Pancreas (tissue), 10 donors: ENCODE measurements around the gene SH2D2A. TPM values are rescaled to one million over a fixed set of nuclear protein-coding genes. Genes with fewer than 3 reads are reported as not detected.

Experiments
- ATAC-seq, 4 donors: fragments of 200-7000 bp; cut with Tn5 transposase; one replicate each; pipeline versions ENCODE4 v1.8.0 to v1.9.1; 2020; ENCODE audit warnings: mild to moderate bottlenecking in 4 of 4, moderate library complexity in 4 of 4
- DNase-seq, 6 donors: peaks; one replicate each; pipeline ENCODE4 v3.0.0-alpha.2; 2020
- FAIRE-seq: peaks from 2 replicates; lab custom pipeline; 2012; peaks lifted over from hg19 to GRCh38; lab: Jason Lieb, UNC
- H3K27ac ChIP-seq, 4 donors: fragments of 200-600 bp; sonication (generic); 1 replicate in 3 of 4; 2 replicates in 1 of 4; pipeline versions ENCODE4 v1.5.0 to v1.8.0; 2020
- H3K27me3 ChIP-seq, 4 donors: fragments of 200-600 bp; one replicate each; pipeline ENCODE4 v1.8.0; 2021
- H3K36me3 ChIP-seq, 3 donors: fragments of 200-600 bp; sonication (generic) in 1 of 3; one replicate each; pipeline versions ENCODE4 v1.5.0 to v1.8.0; 2020 to 2021
- H3K4me1 ChIP-seq, 3 donors: fragments of 200-600 bp; one replicate each; pipeline ENCODE4 v1.8.0; 2021
- H3K4me3 ChIP-seq, 4 donors: fragments of 200-600 bp; sonication (generic) in 2 of 4; one replicate each; pipeline versions ENCODE4 v1.5.0 to v1.8.0; 2020 to 2021
- H3K9me3 ChIP-seq, 4 donors: fragments of 200-600 bp; one replicate each; pipeline ENCODE4 v1.8.0; 2021
- WGBS, 2 donors: extraction: QIAGEN DNeasy Blood & Tissue Kit; methylation state at CpG; one replicate each; pipeline ENCODE4 v1.1.7; 2013; 5-methylcytosine and 5-hydroxymethylcytosine counted together
- intact Hi-C, 3 donors: fragments of 100-400 bp; cut with DNase I; formaldehyde crosslinking; loops; one replicate each; pipeline versions ENCODE4 v1.11.1 to v1.14.2; 2022
- polyA plus RNA-seq, 2 donors: library from polyadenylated mRNA; stranded (reverse); fragments of 200-250 nt; gene quantifications; one replicate each; pipeline ENCODE4 v1.2.3, GENCODE V29; 2013
- total RNA-seq, 6 donors: library from RNA; stranded (reverse); fragmentation: NEBNext Ultra II Directional in 4 of 6; extraction: Animal tissue kit (Norgen Biotek cat#: 25700) in 4 of 6; gene quantifications; one replicate each; pipeline versions ENCODE4 v1.2.1 to v1.2.4, GENCODE V29; 2021 to 2023
- TF ChIP-seq, protein P1 (sequence below), 4 donors: fragments of 200-600 bp; sonication (generic) in 3 of 4; IDR thresholded peaks; one replicate each; pipeline versions ENCODE4 v1.5.0 to v1.8.0; 2021; ENCODE audit warnings: antibody characterized with exemption in 4 of 4
- donor health status: healthy with polysubstance abuse.
- donor health status: DM: no; HTN: no; CAD: no; lungs with moderate emphysema.
- donor health status: DM: no; HTN: no; CAD: no.
- donor health status: control.
- donor health status: control.
- donor health status: Bipolar disorder and iron deficiency.
- donor health status: DM: yes; HTN: yes; CAD: no.
- donor health status: DM: no; HTN: no; CAD: no.
- donor health status: DM: no; HTN: no; CAD: no.
- donor health status: DM: yes; HTN: yes; CAD: no.

Gene SH2D2A
- total and polyA plus RNA-seq, 8 donors = 0.16 to 1.5 (median 0.71) TPM

DNA sequence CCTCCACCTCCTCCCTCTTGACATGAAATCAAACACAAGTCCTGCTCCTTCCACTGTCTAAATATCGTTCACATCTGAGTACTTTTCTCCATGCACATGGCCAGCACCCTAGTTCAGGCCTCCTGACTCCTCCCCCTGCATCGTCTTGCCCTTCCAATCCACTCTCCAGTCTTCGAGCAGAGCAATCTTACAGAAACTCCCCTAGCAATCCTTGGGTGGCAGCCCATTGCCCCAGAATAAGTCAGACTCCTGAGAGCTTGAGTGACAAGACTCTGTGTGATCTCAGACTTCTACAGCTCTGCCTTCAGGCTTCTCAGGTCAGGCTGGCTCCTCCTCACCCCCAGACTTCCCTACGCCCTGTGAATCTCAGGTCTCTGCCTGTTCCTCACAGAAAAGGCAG lies 5.5 kb downstream of the SH2D2A start:
- Histone ChIP-seq H3K9me3 (no peaks in the 10 kb centered on the region), H3K4me1 (peaks cover 0 to 6% (median 3%) of the 10 kb centered on the region in 3 donors), H3K27ac (no peak overlapping the region), H3K27me3 (no peaks in the 10 kb centered on the region), H3K36me3 (no peaks in the 10 kb centered on the region), H3K4me3 (no peak overlapping the region)
- FAIRE-seq (no peak), ATAC-seq (no peak), DNase-seq (no peak)
- TF ChIP-seq, protein P1, sequence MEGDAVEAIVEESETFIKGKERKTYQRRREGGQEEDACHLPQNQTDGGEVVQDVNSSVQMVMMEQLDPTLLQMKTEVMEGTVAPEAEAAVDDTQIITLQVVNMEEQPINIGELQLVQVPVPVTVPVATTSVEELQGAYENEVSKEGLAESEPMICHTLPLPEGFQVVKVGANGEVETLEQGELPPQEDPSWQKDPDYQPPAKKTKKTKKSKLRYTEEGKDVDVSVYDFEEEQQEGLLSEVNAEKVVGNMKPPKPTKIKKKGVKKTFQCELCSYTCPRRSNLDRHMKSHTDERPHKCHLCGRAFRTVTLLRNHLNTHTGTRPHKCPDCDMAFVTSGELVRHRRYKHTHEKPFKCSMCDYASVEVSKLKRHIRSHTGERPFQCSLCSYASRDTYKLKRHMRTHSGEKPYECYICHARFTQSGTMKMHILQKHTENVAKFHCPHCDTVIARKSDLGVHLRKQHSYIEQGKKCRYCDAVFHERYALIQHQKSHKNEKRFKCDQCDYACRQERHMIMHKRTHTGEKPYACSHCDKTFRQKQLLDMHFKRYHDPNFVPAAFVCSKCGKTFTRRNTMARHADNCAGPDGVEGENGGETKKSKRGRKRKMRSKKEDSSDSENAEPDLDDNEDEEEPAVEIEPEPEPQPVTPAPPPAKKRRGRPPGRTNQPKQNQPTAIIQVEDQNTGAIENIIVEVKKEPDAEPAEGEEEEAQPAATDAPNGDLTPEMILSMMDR (IDR thresholded peaks at IDR 0.05) = no peak
- intact Hi-C loops = no loop called here
- WGBS, 2 donors = 61 to 62% methylated on average over 4 of the region's 4 CpGs

DNA sequence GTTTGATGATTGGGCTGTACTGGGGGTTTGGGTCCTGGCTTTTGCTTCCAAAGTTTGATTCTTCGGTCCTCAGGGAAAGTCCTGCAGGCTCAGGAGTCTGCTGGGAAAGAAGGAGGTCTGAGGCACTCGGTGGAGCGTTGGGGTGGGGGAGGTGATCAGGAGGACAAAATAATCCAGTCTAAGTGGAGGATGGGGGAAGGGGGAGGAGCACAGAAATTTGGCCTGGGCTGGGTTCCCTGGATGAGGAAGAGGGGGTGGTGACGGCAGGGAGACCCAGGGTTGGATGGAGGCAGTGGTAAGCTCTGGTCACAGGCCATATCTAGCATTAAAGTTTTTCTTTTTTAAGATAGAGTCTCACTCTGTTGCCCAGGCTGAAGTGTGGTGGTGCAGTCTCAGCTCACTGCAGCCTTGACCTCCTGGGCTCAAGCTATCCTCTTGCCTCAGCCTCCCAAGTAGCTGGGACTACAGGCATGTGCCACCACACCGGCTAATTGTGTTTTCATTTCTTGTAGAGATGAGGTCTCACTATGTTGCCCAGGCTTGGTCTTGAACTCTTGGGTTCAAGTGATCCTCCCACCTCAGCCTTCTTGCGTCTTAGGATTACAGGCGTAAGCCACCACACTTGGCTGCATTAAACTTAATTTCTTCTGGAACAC lies 6.8 kb downstream of the SH2D2A start:
- Histone ChIP-seq H3K9me3 (no peaks in the 10 kb centered on the region), H3K4me1 (peaks cover 0 to 6% (median 3%) of the 10 kb centered on the region in 3 donors), H3K27me3 (no peaks in the 10 kb centered on the region), H3K27ac (no peak overlapping the region), H3K4me3 (no peak overlapping the region), H3K36me3 (no peaks in the 10 kb centered on the region)
- TF ChIP-seq, protein P1 (IDR thresholded peaks at IDR 0.05) = no peak
- FAIRE-seq = no peak
- 86 to 89% methylated on average over 7 of the region's 7 CpGs for WGBS, 2 donors
- ATAC-seq = no peak
- no peak for DNase-seq
- intact Hi-C loops = no loop called here

- TF ChIP-seq, protein P1 (IDR thresholded peaks at IDR 0.05) = no peak
- H3K9me3 ChIP-seq = no peaks in the 10 kb centered on the region
- H3K4me1 ChIP-seq = peaks cover 0 to 6% (median 3%) of the 10 kb centered on the region in 3 donors
- H3K27ac ChIP-seq = no peak overlapping the region
- no peak for ATAC-seq
- intact Hi-C loops = no loop called here
- FAIRE-seq = no peak
- DNase-seq = no peak
- WGBS, 2 donors = 93% methylated on average over 10 of the region's 10 CpGs
- no peaks in the 10 kb centered on the region for H3K27me3 ChIP-seq
- no peak overlapping the region for H3K4me3 ChIP-seq
- H3K36me3 ChIP-seq = no peaks in the 10 kb centered on the region
Measured at GRCh38 chr1:156809281-156809680, 7.4 kb downstream of the SH2D2A start.

- peaks cover 0 to 2% (median 1%) of the 10 kb centered on the region in 3 donors for H3K4me1 ChIP-seq
- H3K27me3 ChIP-seq = no peaks in the 10 kb centered on the region
- ATAC-seq (no peak), FAIRE-seq (no peak), DNase-seq (no peak)
- TF ChIP-seq, protein P1 (IDR thresholded peaks at IDR 0.05) = no peak
- intact Hi-C loops = no loop called here
- WGBS, 2 donors = 79 to 82% methylated on average over 15 to 16 of the region's 16 CpGs
- no peak overlapping the region for H3K27ac ChIP-seq
- no peaks in the 10 kb centered on the region for H3K9me3 ChIP-seq
- H3K36me3 ChIP-seq = no peaks in the 10 kb centered on the region
- H3K4me3 ChIP-seq = no peak overlapping the region
Measured at GRCh38 chr1:156808186-156809030, 8.2 kb downstream of the SH2D2A start.
